KBM-7 (cell line): ENCODE data around the gene BORCS8.

ENCODE experiments used
- DNase-seq: peaks from one replicate; pipeline ENCODE4 v3.0.0-alpha.2; 2015
- in situ Hi-C: fragments of 300-500 bp; cut with MboI; formaldehyde crosslinking; loops from 2 replicates; pipeline ENCODE4 v1.14.3; 2020; ENCODE audit warnings: low sequenced_read_pairs, low pct_unique_long_range_greater_than_20kb, mixed read lengths

Gene BORCS8

GRCh38 chr19:19215792-19216191 lies 23.8 kb upstream of the BORCS8 start:
- in situ Hi-C loops = no loop called here
- DNase-seq = no peak

DNA sequence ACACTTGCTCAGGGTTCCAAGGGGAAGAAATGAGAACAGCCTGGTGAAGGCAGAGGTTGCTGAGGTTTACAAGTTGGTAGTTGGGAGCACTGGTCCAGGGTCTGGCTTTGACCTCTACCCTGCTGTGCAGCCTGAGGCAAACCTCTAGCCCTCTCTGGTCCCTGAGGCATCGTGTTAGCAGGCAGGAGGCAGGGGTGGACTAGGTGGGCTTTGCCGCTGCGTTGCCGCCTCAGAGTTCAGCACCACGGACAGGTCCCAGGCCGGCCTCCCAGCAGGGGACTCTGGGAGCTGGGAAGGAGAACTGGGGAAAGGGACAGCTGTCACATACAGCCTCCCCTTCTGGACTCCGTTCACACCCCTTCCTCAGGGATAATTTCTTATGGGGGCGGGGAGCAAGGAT lies 22.9 kb upstream of the BORCS8 start:
- DNase-seq = peak; percentile 68
- in situ Hi-C loops = no loop called here

DNA sequence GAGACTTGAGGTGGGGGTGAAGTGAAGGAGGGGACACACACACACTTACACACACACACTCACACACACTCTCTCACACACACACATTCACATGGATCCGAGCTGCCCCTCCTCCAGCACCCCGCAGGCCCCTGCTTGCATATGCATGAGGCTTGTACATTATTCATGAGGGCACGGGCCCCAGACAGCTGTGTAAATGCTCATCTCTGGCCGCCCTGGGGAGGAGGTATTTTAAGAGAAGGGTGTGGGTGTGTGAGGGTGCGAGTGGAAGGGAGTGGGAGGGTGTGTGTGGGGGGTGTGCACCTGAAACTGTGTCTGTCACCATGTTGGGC lies 22.2 kb upstream of the BORCS8 start:
- no peak for DNase-seq
- in situ Hi-C loops = no loop called here

- DNase-seq = no peak
- in situ Hi-C loops = no loop called here
Observed at GRCh38 chr19:19213426-19214158, 21.6 kb upstream of the BORCS8 start.

- in situ Hi-C loops = no loop called here
- no peak for DNase-seq
Observed at GRCh38 chr19:19212916-19213315, 21.0 kb upstream of the BORCS8 start.

GRCh38 chr19:19211499-19212420 lies 19.8 kb upstream of the BORCS8 start, which contains the start of gene NCAN:
NCAN (plus strand) TSS chr19:19211958; CDS start chr19:19216954, 4,996 bp downstream.
- DNase-seq = no peak
- in situ Hi-C loops = no loop called here

GRCh38 chr19:19209372-19209771 lies 17.4 kb upstream of the BORCS8 start:
- in situ Hi-C loops = no loop called here
- no peak for DNase-seq

GRCh38 chr19:19207637-19208572 lies 16.0 kb upstream of the BORCS8 start:
- in situ Hi-C loops = no loop called here
- DNase-seq = no peak

DNA sequence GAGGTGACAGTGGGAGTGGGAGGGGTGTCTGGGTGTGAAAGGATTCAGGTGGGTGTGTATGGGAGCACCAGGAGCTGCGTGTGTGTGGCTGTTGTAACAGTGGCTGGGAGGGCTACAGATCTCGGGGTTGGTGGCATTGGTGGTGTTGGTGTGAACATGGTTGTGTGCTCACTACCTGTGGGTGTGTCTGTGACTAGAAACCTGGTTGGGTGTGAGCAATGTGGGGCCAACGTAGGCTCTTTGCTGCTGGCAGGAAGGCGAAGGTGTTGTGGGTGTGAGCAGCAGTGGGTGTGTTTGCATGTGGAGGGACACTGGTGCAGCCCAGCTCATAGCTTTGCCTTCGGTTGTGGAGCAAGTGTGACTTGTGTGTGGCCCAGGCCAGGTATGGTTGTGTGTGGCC lies 15.0 kb upstream of the BORCS8 start:
- in situ Hi-C loops = no loop called here
- no peak for DNase-seq

- DNase-seq = no peak
- in situ Hi-C loops = no loop called here
Observed at GRCh38 chr19:19205416-19206410, 13.8 kb upstream of the BORCS8 start.

DNA sequence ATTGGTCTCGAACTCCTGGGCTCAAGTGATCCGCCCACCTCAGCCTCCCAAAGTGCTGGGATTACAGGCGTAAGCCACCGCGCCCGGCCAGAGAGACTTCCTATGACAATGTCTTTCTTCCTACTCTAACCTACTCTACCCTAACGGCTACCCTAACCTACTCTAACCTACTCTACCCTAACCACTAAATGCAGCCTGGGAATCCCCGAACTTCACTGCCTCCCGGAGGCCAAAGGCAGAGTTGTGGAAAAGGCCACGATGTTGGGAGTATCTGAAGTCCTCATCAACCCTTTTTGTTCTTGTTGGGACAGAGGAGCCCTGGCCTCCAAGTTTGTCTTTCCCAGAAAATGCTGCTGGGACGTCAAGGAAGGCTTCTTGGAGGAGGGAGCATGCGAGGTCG lies 12.2 kb upstream of the BORCS8 start:
- DNase-seq = no peak
- in situ Hi-C loops = no loop called here

DNA sequence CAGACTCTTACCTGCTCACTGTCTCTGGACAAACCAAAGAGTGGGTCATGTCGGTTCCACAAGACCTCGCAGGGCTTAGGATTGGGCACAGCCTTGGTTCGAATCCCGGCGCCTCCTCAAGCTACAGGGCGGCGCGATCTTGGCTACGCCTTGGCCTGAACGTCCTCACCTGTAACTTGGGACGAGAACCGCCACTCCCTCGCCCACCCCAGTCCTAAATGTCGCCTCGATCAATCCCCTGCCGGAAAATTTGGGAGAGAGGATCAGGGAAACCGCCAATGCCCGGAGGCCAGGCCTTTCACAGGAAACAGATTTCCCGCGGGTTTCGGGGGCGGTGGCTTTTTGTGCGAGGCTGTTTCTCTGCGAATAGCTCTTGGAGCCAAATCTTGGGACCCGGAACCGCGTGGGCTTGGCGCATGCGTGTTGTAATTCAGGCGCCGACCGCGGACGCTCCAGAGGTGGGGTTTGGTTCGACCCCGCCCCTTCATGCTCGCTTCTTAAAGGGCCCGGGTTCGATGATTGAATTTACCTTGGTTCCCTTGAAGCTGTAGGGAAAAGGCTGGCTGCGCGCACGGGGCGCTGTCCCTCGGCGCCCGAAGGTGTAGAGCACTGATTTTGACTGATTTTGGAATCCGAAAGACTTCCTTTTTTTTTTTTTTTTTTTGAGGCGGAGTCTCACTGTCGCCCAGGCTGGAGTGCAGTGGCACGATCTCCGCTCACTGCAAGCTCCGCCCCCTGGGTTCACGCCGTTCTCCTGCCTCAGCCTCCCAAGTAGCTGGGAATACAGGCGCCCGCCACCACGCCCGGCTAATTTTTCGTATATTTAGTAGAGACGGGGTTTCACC lies 11.3 kb upstream of the BORCS8 start, which contains the start of gene NR2C2AP:
NR2C2AP (minus strand) TSS at position 403 of the 845 bp plus-strand sequence; CDS start at position 49, 354 bp downstream.
- in situ Hi-C loops = no loop called here
- peak; percentile 96 for DNase-seq

GRCh38 chr19:19202707-19203011 lies 10.7 kb upstream of the BORCS8 start:
- in situ Hi-C loops = no loop called here
- DNase-seq = no peak

GRCh38 chr19:19201697-19202630 lies 10.0 kb upstream of the BORCS8 start:
- in situ Hi-C loops = no loop called here
- DNase-seq = no peak

DNA sequence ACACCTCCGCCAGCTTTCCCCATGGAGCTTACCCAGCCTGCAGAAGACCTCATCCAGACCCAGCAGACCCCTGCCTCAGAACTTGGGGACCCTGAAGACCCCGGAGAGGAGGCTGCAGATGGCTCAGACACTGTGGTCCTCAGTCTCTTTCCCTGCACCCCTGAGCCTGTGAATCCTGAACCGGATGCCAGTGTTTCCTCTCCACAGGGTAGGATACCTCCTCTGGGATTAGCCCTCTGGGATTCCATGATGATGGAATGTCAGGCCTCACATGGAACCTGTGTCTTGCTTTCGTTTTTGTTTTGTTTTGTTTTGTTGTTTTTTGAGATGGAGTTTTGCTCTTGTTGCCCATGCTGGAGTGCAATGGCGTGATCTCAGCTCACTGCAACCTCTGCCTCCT lies 2.0 kb upstream of the BORCS8 start:
- in situ Hi-C loops = no loop called here
- DNase-seq = no peak

GRCh38 chr19:19192910-19193423 lies 1.0 kb upstream of the BORCS8 start:
- in situ Hi-C loops = no loop called here
- DNase-seq = no peak
